NCI-H187 treated with DMSO at 0.1 percent for 48 hours (cell line): ENCODE measurements around the gene CACNA1D.

Experiments used
- DNase-seq: peaks from one replicate; lab custom pipeline; 2025; lab: John Stamatoyannopoulos, UW

CACNA1D gene

GRCh38 chr3:53789459-53789858, 295.0 kb downstream of the CACNA1D start:
- DNase-seq: no peak

DNA sequence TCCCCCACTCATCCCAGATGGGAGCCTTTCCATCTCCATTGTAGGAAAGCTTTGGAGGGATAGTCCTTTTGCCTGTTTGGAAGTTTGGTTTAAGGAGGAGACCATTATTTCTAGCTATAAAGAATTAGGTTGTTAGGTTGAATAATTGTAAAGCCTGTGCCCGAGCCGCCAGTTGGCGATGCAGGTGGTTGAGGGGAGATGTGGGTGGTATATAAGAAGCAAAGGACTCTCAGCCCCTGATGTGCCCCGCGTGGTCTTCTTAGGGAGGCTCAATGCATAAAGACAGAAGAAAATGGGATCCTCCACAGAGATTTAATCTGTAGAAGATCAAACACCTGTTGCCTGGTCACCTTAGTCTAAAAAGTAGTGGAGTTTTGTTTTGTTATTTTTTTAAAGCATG, 296.1 kb downstream of the CACNA1D start:
- DNase-seq: no peak

GRCh38 chr3:53791317-53791716, 296.9 kb downstream of the CACNA1D start:
- no peak for DNase-seq

DNA sequence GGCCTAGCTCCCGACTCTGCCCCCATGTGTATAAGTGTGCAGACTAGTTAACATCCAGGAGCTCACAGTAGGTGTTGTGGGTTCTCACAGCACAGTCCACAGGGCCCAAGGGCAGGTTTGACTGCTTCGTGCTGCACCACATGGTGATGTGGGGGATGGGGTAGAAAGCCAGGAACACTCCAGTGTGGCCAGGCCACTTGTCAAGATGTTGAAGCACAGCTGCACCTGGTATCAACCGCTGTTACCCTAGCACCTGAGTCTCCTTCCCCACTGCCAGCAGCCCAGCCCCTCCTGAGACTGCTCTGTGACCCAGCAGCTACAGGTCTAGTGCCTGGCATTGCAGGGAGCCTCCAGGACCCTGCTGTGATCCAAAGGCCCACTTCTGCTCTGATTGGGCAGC, 298.5 kb downstream of the CACNA1D start:
- no peak for DNase-seq

DNA sequence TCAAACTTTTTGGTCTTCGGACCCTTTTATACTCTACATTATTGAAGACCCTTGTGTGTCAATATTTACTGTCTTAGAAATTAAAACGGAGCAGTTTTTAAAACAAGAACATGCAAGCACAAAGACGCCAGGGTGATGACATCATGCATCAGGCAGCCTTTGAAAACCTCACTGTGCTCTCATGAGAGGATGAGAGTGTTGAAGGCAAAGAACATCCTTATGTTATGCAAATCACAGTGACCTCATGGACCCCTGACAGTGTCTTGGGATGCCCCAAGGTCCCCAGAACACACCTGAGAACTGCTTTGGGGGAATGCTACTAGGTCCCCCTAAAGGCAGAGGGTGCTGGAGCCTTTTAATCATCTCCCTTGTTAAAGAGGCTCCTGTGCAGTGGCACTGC, 300.2 kb downstream of the CACNA1D start:
- DNase-seq: no peak

GRCh38 chr3:53795176-53795575, 300.8 kb downstream of the CACNA1D start:
- DNase-seq: no peak

DNA sequence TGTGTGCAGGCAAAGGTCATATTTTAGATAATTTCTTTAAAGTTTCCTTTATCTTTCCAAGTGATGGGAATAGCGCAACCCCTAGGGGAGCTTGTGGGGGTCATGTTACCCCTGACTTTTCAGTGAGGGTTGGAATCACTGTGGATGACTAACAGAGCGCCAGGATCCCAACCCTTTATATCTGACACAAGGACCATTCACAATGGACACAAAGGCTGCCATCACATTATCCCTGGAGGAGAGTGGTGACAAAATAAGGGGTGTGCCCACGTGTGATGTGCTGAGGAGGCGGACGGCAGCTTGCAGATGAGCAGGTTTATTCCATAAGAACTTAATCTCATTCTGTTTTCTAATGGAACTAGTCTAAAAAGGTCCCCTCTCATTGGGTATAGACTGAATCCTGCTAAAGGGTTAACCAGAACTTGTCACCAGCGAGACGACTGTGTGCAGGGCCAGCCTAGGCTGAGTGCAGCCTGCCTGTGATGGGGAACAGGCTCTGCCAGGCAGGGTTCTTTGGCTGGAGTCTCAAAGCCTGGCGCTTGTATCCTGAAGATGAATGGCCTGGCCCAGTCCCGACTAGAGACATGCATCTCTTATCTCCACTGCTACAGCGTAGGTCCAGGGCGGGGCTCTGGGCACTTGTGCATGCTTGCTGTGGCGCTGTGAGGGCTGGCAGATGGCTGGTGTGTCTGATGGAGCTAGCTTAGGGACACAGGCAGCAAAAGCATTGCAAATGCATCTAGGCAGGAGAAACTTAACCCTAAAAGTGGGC, 301.6 kb downstream of the CACNA1D start:
- DNase-seq: peak; percentile 10

GRCh38 chr3:53798144-53798543, 303.7 kb downstream of the CACNA1D start:
- DNase-seq: no peak

DNA sequence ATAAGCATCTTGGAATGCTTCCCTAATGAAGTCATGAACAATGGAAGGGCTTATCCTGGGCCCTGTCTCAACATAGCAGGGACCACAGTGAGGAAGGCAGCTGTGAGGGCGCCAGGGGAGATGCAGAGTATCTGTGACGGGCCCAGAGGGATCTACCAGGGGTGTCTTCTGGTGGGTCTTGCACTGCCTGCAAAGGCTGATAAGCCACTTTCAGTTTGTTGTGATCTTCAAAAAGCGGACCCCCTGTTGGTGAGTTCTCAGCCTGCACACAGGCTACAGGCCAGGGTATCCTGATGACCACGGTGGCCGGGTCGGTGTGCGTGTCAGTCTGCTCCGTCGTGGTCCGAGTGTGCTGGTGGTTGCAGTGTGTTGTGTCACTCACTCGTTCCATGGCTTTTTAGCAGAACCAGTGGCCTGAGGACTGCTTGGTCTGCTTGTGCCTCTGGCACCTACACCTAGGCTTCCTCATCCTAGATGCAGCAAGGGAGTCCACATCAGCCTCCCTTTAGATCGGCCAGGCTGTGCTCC, 305.0 kb downstream of the CACNA1D start:
- DNase-seq: no peak

- DNase-seq: no peak
These were observed 305.9 kb downstream of the CACNA1D start for GRCh38 chr3:53800041-53800906.

DNA sequence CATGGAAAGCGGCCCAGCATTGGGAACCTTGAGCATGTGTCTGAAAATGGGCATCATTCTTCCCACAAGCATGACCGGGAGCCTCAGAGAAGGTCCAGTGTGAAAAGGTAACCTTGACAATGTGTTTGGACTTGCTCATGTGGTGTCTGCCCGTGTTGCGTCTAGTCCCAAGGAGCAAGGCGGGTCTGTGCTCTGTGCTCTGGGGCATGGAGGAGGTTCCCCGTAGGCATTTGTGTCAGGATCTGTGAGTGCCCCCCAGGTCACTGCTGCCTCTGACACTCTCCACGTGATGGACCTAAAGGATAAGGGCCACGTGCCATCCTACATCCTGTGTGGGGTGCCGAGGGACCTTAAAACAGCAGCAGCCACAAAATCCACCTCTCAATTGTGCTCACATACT, 306.9 kb downstream of the CACNA1D start:
- DNase-seq: no peak

DNA sequence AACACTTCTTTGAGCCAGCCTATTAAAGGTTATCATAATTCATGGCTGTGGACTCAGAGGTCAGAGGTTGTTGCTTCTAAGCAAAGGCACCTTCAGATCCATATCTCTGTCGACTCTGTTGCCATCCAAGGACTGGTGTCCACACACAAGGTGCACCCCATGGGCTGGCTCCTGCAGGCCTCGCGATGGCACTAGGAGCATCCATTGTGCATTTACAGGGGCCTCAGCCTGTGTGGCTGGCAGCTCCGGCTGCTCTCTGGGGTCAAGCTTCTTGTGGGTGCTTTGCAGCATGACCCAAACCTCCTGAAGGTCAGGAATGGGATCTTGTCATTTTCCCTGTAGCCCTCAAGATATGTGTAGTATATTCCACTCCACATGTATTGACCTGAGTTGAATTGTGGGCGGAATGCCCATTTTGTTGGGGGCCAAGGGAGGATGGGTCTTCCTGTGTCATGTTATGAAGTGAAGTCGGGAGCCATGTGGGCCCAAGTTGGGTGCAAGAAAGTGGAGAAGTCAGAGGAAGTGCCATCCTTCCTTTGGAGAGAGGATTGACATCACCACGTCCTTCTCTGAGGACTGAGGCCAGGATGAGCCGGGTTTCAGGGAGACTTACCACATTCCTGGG, 308.0 kb downstream of the CACNA1D start:
- no peak for DNase-seq

GRCh38 chr3:53803124-53803815, 308.9 kb downstream of the CACNA1D start:
- no peak for DNase-seq

- DNase-seq: no peak
These were observed 309.6 kb downstream of the CACNA1D start for GRCh38 chr3:53803816-53804695.

- no peak for DNase-seq
These were observed 310.5 kb downstream of the CACNA1D start for GRCh38 chr3:53804697-53805462.

DNA sequence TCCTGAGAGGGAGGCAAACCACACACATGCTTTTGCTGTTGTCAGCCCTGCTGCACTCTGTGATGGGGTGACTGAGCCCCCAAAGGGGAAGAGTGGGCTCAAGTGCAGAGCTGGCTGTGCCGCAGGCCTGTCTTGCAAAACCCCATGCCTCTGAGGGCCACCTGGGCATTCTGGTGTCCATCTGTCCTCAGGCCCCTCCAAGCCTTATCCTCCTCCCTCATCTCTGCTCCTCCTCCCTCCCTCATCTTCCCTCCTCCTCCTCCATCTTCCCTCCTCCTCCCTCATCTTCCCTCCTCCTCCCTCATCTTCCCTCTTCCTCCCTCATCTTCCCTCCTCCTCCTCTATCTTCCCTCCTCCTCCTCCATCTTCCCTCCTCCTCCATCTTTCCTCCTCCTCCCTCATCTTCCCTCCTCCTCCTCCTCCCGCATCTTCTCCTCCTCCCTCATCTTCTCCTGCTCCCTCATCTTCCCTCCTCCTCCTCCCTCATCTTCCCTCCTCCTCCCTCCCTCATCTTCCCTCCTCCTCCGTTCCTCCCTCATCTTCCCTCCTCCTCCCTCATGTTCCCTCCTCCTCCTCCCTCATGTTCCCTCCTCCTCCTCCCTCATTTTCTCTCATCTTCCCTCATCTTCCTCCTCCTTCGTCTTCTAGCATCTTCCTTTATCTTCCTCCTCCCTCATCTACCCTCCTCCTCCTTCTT, 311.2 kb downstream of the CACNA1D start:
- DNase-seq: no peak

DNA sequence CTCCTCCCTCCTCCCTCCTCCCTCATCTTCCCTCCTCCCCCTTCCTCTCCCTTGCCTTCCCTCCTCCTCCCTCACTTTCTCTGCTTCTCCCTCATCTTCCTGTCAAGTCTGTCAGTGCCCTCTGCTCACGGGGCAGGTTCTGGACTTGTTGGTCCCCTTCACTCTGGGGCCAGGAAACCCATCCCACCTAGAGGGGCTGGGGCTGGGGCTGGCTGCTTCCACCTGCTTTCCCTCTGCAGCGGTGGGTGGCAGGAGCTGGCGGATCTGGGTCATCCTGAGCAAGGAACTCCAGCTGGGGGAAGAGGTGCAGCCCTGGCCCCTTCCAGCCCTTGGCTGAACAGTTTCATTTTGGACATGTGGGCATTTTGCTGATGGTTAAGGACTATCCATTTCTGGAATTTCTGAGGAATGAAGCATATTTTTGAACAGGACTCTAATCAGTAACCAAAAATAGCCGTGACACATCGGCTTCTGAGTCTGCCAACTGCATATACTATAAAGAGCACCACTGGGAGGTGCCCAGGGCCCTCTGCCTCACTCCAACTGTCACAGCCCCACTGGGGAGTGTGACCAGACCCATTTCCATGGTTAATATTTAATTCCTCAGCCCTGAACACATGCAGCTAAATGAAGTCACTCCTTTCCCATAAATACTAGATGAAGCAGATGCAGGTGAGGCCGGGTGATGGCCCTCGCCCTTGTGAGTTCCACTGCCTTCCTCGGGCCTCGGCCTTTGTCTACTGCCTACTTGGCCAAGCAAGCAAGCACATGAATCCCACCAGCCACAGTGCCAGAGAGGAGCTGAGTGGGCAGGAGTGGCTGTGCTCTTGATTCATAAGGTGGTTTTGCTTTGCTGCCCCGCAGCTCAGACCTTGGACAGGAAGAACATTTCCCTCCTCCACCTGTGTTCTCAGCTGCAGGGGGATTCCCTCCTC, 312.0 kb downstream of the CACNA1D start:
- DNase-seq: no peak

DNA sequence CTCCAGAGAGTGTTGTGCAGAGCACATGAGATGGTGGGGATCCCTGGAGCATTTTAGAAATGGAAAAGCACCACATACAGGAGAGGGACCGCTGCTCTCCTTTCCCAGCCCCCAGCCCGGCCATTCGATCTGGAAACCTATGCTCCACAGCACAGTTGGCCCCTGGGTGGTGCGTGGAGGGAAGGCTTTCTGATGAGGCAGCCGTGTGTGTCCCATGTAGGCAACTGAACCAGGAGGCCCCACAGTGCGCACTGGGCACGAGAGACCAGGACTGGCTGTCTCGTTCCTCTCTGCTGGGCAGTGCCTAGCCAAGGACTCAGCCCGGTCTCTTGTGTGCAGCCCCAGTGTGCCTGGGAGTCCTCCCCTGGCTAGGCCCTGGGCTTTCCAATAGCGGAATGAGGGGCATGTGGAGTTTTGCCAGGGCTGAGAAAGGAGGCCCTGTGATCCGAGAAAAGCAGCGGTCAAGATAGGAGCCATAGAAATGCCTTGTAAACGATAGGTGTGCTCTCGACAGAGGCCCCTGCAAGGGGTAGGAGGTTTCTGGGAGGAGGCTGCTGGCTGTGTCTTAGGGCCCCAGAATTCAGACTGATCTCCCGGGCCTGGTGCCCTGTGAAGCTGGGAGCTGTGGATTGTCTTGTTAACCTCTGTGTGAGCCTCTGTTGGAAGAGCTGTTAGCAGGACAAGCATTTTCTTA, 312.9 kb downstream of the CACNA1D start:
- DNase-seq: no peak
